ENCODE results near the gene ZNF438. TPM values are rescaled to one million over a fixed set of nuclear protein-coding genes. Genes with fewer than 3 reads are reported as not detected.

The ZNF438 gene
- total and polyA plus RNA-seq, 7 donors = 3.9 to 18.9 (median 11.9) TPM

DNA sequence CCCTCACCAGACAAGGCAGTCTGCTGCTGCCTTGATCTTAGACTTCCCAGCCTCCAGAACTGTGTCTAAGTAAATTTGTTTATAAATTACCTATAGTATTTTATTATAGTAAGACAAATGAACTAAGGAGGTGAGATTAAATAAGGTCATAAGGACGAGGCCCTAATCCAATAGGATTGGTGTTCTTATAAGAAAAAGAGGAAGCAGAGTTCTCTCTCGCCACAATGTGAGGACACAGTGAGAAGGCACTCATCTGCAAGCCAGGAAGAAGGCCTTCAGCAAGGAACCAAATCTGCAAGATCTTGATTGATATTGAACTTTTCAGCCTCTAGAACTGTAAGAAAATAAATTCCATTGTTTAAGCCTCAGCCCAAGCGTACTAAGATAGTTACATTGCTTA lies 6.1 kb upstream of the ZNF438 start:
- no peak for DNase-seq
- intact Hi-C loops (cut with DNase I) = no loop called here
- Histone ChIP-seq H3K4me1 (peaks cover 0 to 17% (median 7%) of the 10 kb centered on the region in 4 donors), H3K9me3 (no peaks in the 10 kb centered on the region), H3K27me3 (no peaks in the 10 kb centered on the region), H3K36me3 (no peaks in the 10 kb centered on the region), H3K4me3 (no peak overlapping the region), H3K27ac (no peak overlapping the region)
- no peak for TF ChIP-seq POLR2AphosphoS5 (IDR thresholded peaks at IDR 0.05)
- WGBS, 2 donors = 91 to 92% methylated on average over 3 of the region's 3 CpGs

DNA sequence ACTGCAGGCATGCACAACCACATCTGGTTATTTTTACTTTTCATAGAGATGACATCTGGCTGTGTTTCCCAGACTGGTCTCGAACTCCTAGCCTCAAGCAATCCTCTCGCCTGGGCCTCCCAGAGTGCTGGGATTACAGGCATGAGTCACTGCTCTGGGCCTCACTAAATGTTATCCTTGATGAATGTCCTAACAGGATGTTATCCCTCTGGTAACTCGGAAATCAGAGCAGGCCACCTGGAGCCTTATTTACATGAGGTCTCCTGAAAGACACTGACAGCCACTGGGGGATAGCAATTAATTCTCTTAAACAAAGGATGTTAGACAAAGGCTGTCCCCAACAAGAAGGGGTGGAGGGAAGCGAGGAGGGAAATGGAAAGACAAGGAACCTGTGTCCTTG lies 4.5 kb upstream of the ZNF438 start:
- Histone ChIP-seq H3K27me3 (no peaks in the 10 kb centered on the region), H3K9me3 (no peaks in the 10 kb centered on the region), H3K4me3 (no peak overlapping the region), H3K4me1 (peaks cover 0 to 18% (median 8%) of the 10 kb centered on the region in 4 donors), H3K27ac (no peak overlapping the region), H3K36me3 (no peaks in the 10 kb centered on the region)
- DNase-seq = no peak
- intact Hi-C loops (cut with DNase I) = no loop called here
- no peak for TF ChIP-seq POLR2A (IDR thresholded peaks at IDR 0.05)
- TF ChIP-seq POLR2AphosphoS5 (IDR thresholded peaks at IDR 0.05) = no peak
- no peak for TF ChIP-seq EP300 (IDR thresholded peaks at IDR 0.05)
- TF ChIP-seq, protein P1, sequence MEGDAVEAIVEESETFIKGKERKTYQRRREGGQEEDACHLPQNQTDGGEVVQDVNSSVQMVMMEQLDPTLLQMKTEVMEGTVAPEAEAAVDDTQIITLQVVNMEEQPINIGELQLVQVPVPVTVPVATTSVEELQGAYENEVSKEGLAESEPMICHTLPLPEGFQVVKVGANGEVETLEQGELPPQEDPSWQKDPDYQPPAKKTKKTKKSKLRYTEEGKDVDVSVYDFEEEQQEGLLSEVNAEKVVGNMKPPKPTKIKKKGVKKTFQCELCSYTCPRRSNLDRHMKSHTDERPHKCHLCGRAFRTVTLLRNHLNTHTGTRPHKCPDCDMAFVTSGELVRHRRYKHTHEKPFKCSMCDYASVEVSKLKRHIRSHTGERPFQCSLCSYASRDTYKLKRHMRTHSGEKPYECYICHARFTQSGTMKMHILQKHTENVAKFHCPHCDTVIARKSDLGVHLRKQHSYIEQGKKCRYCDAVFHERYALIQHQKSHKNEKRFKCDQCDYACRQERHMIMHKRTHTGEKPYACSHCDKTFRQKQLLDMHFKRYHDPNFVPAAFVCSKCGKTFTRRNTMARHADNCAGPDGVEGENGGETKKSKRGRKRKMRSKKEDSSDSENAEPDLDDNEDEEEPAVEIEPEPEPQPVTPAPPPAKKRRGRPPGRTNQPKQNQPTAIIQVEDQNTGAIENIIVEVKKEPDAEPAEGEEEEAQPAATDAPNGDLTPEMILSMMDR (IDR thresholded peaks at IDR 0.05) = no peak
- WGBS, 2 donors = 83% methylated on average over 4 of the region's 4 CpGs

DNA sequence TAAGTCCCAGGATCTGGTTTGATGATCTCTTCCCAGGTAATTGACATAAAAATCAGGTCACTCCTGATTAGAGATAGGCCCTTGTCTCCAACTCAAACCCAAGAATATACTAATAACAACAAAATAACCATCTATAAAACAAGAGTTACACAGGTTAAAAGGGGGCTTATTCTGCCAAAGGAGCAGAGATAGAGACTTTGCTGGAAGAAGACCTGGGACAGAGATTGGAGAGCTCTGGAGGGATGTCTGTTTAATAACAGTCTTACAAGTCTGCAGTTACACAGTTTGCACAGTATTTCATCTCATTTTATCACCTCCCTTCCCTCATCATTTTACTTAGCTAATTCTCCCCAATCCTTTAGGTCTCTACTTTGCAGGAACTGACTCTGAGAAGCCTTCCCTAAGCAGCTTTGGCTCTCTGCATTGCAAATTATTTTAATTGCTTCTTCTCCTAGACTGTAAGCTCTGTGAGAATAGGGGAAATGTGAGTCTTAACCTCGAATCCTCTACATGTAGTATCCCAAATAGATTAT lies 3.7 kb upstream of the ZNF438 start:
- DNase-seq = no peak
- no peak overlapping the region for H3K4me3 ChIP-seq
- H3K4me1 ChIP-seq = peaks cover 0 to 25% (median 16%) of the 10 kb centered on the region in 4 donors
- TF ChIP-seq EP300 (IDR thresholded peaks at IDR 0.05) = no peak
- TF ChIP-seq, protein P1 (IDR thresholded peaks at IDR 0.05) = no peak
- TF ChIP-seq POLR2A (IDR thresholded peaks at IDR 0.05) = no peak
- TF ChIP-seq POLR2AphosphoS5 (IDR thresholded peaks at IDR 0.05) = no peak
- H3K27me3 ChIP-seq = no peaks in the 10 kb centered on the region
- no peaks in the 10 kb centered on the region for H3K36me3 ChIP-seq
- WGBS, 2 donors = 86 to 90% methylated on average over 1 of the region's 1 CpG
- intact Hi-C loops (cut with DNase I) = no loop called here
- no peaks in the 10 kb centered on the region for H3K9me3 ChIP-seq
- no peak overlapping the region for H3K27ac ChIP-seq

DNA sequence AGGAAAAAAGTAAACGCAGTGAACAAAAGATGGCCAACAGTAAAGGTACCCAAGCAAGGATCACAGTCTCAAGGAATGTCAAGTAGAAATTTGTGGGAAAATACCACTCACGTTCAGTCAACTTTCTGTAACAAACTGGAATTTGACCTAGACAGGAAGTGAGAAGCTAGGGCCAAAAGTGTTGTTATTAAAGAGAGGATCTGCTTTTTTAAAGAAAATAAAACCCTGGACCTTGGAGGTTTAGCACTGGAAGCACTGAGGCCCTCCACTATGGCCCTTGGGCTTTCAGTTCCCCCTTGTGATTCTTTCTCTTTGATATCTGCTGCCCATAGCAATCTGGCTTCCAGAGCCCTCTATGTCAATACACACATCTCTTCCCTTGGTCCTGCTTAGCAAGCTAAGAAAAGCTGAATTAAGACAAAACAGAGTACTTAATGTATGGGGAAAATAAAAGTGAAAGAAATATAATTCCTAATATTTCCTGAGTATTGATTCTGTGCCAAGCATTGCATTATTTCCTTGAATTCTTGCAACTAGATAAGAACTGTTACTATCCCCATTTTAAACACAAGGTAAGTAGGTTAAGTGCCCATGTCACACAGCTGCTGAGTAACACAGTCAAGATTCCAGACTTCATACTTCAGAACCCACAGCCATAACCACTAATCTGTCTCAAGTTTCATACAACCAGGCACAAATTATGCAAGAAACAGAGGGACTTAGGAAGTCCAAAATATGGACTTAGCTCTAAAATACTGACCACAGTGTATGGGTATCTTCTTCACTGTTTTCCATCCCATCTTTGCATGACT lies 2.6 kb upstream of the ZNF438 start:
- WGBS, 2 donors = 65 to 70% methylated on average over 2 of the region's 2 CpGs

DNA sequence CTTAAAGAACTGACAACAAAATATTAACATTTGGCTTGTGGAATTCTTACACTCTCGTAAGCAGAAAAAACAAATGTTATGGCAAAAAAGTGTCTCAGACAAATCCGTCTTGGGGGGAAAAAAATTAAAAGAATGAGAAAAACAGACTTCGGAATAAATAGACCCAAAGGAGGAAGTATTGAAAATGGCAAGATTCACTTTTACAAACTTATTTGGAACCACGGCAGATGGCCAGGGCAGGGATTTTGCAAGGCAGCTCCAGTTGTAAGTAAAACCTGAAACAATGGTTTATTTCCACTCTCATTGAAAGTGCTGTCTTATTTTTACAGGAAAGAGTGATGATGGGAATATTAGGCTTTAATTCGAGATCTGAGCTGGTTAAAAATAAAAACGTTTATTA lies 1.5 kb upstream of the ZNF438 start:
- DNase-seq = peak; percentile 73
- intact Hi-C loops (cut with DNase I) = loop anchor here (2.0 to 5.0 kb wide), 7 partner anchors 99 to 774 kb away; partner anchors contain the start of gene ZEB1
- 78 to 79% methylated on average over 6 of the region's 6 CpGs for WGBS, 2 donors
- no peaks in the 10 kb centered on the region for H3K36me3 ChIP-seq
- no peaks in the 10 kb centered on the region for H3K27me3 ChIP-seq
- peak overlapping the region in 3 of 4 donors; percentile 57 to 77 (median 61) for H3K4me3 ChIP-seq
- peak overlapping the region; percentile 96 to 100 (median 99) for H3K27ac ChIP-seq
- peaks cover 2 to 35% (median 21%) of the 10 kb centered on the region in 4 donors for H3K4me1 ChIP-seq
- H3K9me3 ChIP-seq = no peaks in the 10 kb centered on the region
- TF ChIP-seq POLR2AphosphoS5 (IDR thresholded peaks at IDR 0.05) = no peak
- TF ChIP-seq POLR2A (IDR thresholded peaks at IDR 0.05) = no peak
- TF ChIP-seq, protein P1 (IDR thresholded peaks at IDR 0.05) = no peak
- TF ChIP-seq EP300 (IDR thresholded peaks at IDR 0.05) = no peak

More for the DNA sequence above, 2.6 kb upstream of the ZNF438 start:
- H3K4me1 ChIP-seq = peaks cover 2 to 35% (median 21%) of the 10 kb centered on the region in 4 donors
- H3K27me3 ChIP-seq = no peaks in the 10 kb centered on the region
- no peaks in the 10 kb centered on the region for H3K9me3 ChIP-seq
- DNase-seq = no peak
- H3K36me3 ChIP-seq = no peaks in the 10 kb centered on the region
- no peak overlapping the region for H3K4me3 ChIP-seq
- peak overlapping the region; percentile 17 to 99 (median 34) for H3K27ac ChIP-seq
- TF ChIP-seq POLR2A (IDR thresholded peaks at IDR 0.05) = no peak
- intact Hi-C loops (cut with DNase I) = loop anchor here (5.0 kb wide), 5 partner anchors 98 to 773 kb away; no protein-coding TSS in a partner anchor

All from sigmoid colon (tissue), 7 donors.